Measurements from ENCODE around the gene KIF20B.
A peak's percentile ranks its signal among the peaks of the same experiment; 100 is the strongest.
"Not testable (repeated sequence)": the region's sequence is repeated elsewhere in the genome, so short reads cannot be mapped to it uniquely, and the experiment has no call there.

KIF20B gene

DNA sequence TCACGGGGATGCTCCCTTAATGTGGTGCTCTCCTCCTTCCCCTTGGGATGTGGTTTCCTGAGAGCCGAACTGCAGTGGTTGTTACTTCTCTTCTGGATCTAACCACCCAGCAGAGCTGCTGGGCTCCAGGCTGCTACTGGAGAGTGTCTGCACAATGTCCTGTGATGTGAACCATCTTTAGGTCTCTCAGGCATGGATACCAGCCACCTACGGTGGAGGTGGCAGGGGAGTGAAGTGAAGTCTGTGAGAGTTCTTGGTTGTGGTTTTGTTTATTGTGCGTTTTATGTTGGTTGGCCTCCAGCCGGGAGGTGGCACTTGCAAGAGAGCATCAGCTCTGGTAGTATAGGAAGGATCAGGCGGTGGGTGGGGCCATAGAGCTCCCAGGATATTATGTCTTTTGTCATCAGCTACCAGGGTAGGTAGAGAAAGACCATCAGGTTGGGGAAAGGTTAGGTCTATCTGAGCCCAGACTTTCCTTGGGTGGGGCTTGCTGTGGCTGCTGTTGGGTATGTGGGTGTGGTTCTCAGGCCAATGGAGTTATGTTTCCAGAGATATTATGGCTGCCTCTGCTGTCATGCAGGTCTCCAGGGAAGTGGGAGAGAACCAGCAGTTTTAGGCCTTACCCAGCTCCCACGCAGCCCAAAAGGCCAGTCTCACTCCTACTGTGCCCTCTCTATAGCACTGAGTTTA is 87.9 kb downstream of the KIF20B start:
- no peak for DNase-seq

DNA sequence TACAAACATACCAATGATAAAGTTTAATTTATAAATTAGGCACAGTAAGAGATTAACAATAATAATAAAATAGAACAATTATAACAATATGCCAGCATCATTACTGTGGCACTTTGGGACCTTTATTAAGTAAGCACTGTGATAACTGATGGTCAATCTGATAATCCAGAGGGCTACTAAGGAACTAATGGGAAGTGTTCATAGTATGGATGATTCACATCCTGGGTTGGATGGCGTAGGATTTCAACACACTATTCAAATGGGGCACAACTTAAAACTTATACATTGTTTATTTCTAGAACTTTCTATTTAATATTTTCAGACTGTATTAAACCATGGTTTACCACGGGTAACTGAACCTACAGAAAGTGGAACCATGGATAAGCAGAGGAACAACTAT is 90.8 kb downstream of the KIF20B start:
- DNase-seq: no peak

DNA sequence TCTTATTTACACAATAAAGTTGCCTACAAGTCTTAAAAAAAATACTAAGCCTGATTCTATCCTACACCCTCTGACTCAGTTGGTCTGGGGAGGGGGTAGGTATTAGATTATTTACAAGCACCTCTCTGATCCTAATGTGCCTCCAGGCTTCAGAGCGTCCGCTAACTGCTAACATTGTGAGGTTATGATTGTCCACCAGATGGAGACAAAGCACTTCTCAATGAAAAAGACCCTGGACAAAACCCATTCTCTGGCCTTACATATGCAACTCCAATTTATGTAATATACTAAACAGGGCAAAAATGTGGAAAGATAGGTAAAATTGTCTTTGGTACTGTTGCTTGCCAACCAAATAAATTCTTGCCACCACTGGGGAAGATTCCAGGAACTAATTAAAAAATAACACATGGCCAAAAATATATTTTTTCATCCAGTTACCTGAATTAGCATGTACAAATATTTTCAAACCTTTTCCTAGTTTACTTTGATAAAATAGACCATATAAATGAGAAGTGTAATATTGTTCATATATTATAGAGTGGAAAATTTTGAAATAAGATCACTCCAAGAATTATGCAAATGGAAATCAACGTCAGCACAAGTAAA is 92.4 kb downstream of the KIF20B start:
- peak; percentile 37 for DNase-seq

DNA sequence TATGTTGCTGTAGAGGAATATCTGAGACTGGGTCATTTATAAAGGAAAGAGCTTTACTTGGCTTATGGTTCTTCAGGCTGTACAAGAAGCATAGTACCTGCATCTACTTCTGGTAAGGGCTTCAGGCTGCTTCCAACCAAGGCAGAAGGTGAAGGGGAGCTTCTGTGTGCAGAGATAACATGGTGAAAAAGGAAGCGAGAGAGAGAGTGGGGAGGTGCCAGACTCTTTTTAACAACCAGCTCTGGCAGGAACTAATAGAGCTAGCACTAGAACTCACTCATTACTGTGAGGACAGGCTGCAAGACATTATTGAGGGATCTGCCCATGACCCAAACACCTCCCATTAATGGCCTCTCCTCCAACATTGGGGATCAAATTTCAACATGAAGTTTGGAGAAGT is 94.5 kb downstream of the KIF20B start:
- DNase-seq: no peak

GRCh38 chr10:89798092-89798491 is 96.7 kb downstream of the KIF20B start:
- DNase-seq: no peak

DNA sequence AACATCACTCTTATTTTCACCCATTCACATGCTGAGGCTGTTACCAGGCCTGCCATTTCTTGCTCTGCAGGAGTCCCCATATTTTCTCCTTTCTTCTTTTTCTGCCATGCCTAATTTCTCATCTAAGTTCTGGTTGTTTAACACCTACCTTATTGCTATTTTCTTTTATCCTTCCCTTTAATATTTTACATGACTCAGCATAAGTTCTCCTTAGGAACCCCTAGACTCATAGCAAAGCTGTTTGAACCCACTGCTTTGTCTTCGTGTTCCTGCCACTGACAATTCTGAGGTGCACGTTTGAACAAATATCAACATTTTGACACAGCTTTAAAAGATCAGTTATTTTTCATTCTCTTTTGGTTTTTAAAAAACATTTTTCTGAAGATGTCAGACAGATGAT is 98.2 kb downstream of the KIF20B start:
- no peak for DNase-seq

- no peak for DNase-seq
Observed at GRCh38 chr10:89805599-89806013, 104.2 kb downstream of the KIF20B start.

DNA sequence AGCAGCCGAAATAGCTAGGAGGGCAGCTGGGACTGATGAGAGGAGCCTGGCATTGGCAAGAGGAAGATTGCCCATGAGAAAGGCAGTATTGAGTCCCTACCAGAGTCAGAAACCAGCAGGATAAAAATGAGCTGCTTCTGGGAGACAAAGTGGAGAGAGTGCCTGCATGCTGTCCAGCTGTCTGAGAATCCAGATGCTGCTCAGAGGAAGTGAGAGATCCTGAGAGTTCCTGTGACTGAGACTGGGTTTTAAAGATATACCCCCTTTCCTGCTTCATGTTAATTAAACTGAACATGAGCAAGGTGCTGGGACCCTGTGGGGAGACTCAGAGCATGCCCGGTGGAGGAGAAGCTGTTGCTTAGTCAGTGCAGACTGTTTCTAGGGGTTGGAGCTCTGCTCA is 107.5 kb downstream of the KIF20B start:
- no peak for DNase-seq

DNA sequence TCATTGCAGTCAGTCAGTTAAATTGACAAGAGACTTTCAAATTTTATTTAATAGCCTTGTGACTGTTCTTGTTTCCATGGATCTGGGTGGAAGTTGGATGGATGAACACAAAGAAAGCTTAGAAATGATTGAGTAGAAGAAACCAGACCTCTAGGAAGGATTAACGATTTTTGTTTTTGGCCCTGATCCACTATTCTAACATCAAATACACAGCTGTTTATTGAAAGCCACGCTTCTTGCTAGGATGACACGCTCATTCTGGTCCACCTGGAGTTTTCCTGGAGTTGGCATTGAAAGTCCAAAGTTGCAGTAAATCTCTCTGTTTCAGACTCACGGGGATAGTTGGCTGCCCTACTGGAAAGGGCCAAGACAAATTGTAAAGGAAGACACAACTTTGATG is 108.4 kb downstream of the KIF20B start:
- DNase-seq: no peak

- no peak for DNase-seq
Observed at GRCh38 chr10:89810908-89811525, 109.6 kb downstream of the KIF20B start.

GRCh38 chr10:89813546-89813945 is 112.2 kb downstream of the KIF20B start:
- DNase-seq: no peak

GRCh38 chr10:89814278-89814677 is 112.9 kb downstream of the KIF20B start:
- DNase-seq: no peak

- DNase-seq: no peak
Observed at GRCh38 chr10:89815049-89815853, 113.9 kb downstream of the KIF20B start.

- not testable (repeated sequence) for DNase-seq
Observed at GRCh38 chr10:89819008-89819407, 117.6 kb downstream of the KIF20B start.
